Activated naive CD8-positive, alpha-beta T cell (primary cell): ENCODE measurements around the gene EOMES.
"Not testable (repeated sequence)": the region's sequence is repeated elsewhere in the genome, so short reads cannot be mapped to it uniquely, and the experiment has no call there.

Experiments
- H3K27ac Mint-ChIP-seq: one replicate; pipeline ENCODE4 v1.8.0; 2021; ENCODE audit warnings: mixed read lengths
- H3K27me3 Mint-ChIP-seq: one replicate; pipeline ENCODE4 v1.8.0; 2021; ENCODE audit warnings: mixed read lengths
- H3K36me3 Mint-ChIP-seq: one replicate; pipeline ENCODE4 v1.8.0; 2021; ENCODE audit warnings: mixed read lengths
- H3K4me1 Mint-ChIP-seq: one replicate; pipeline ENCODE4 v1.8.0; 2021; ENCODE audit warnings: low read depth, mixed read lengths
- H3K4me3 Mint-ChIP-seq: one replicate; pipeline ENCODE4 v1.8.0; 2021; ENCODE audit warnings: mild to moderate bottlenecking, mixed read lengths
- H3K9me3 Mint-ChIP-seq: one replicate; pipeline ENCODE4 v1.8.0; 2021; ENCODE audit warnings: low read depth, mixed read lengths

The EOMES gene

DNA sequence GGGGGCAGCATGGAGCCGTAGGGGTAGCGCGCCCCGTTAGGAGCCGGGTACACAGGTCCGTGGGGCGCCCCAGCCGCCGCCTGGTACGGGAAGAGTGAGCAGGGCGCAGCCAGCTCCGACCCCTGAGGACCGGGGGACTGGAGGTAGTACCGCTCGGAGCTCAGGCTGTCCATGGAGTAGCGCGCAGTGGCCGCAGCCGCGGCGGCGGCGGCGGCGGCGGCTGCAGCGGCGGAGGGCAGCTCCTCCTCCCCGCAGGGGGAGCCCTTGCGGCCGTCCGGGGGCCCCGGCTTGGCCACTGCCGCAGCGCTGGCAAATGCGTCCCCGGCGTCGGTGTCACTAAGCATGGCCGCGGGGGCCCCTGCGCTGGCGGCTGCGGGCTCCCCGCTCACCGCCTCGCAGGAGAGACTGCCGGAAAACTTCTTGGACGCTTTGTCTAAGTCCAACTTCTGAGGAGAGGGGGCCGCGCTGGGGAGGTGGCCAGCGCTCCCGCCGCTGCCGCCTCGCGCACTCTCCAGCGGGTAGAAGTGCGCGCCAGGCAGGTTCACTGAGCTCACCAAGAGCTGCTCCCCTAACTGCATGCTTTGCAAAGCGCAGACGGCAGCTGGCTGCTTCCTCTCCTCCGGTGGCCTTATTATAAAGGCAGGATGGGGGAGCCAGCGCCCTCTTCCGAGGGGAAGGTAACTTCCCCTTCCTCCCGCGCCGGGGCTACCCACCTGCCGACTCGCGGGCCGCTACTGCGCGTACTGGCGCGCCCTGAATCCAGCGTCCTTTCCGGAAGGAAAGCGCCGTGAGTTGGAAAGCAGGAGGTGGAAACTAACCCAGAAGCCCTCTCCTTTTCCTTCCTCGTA, at the start of gene EOMES:
EOMES (minus strand) TSS at position 607 of the 848 bp plus-strand sequence; CDS start at position 578, 29 bp downstream.
- peak within 1 kb of the TSS; percentile 89 for H3K4me3 Mint-ChIP-seq
- H3K9me3 Mint-ChIP-seq = no peaks in the 10 kb centered on the region
- H3K36me3 Mint-ChIP-seq = peaks cover 4% of the 10 kb centered on the region
- H3K4me1 Mint-ChIP-seq = peaks cover 38% of the 10 kb centered on the region
- H3K27ac Mint-ChIP-seq = no peak within 1 kb of the TSS
- peaks cover 31% of the 10 kb centered on the region for H3K27me3 Mint-ChIP-seq

DNA sequence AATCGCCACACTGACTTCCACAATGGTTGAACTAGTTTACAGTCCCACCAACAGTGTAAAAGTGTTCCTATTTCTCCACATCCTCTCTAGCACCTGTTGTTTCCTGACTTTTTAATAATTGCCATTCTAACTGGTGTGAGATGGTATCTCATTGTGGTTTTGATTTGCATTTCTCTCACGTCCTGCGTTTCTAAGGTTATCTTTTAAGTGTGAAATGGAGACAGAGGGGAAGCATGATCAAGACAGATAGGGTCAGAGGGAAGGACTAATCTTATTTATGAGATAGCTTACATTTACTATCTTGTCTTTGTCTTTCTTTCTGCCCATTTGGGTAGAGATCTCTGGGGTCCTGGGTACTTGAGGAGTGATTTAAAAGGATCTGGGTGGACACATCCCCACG, 48.3 kb upstream of the EOMES start:
- H3K27me3 Mint-ChIP-seq, H3K4me3 Mint-ChIP-seq, H3K9me3 Mint-ChIP-seq, H3K27ac Mint-ChIP-seq, H3K36me3 Mint-ChIP-seq: not testable (repeated sequence)
- H3K4me1 Mint-ChIP-seq = peaks cover 13% of the 10 kb centered on the region

DNA sequence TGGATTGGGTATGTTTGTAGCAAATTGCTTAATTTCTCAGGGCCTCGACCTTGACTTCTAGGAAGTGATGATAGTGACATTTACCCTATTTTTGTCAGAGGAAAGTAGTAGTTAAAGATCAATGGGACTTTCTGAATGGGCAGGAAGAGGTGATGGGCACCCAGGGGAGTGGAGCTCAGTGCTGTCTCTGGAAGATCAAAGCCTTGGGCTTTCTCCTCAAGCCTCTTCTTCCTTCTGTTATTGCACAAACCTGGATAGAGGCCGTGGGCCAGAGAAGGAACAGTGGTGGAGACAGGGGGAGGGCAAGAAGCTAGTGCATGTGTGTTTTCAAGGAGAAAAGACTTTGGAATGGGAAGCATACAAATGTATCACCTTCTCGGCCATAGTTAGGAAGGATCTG, 44.9 kb upstream of the EOMES start:
- no peak overlapping the region for H3K4me3 Mint-ChIP-seq
- no peaks in the 10 kb centered on the region for H3K36me3 Mint-ChIP-seq
- H3K4me1 Mint-ChIP-seq = peaks cover 13% of the 10 kb centered on the region
- H3K9me3 Mint-ChIP-seq = no peaks in the 10 kb centered on the region
- H3K27me3 Mint-ChIP-seq = no peaks in the 10 kb centered on the region
- H3K27ac Mint-ChIP-seq = no peak overlapping the region

DNA sequence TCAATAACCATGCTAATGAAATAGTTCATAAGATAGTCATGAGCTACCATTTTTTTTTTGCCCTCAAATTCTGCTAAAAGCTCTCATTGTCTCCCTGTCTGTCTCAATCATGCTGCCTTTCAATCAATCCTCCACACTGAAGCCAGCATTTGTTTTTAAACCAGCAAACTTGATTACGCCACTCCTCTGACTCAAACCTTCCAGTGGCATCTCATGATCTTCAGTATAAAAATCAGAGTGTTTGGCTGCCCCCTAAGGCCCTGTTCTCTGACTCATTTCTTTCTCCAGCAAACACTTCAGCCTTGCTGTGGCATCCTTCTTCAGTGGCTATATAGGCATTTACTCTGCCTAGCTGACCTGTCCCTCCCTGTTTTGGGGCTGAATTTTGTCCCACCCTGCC, 36.0 kb upstream of the EOMES start:
- Mint-ChIP-seq H3K27ac (no peak overlapping the region), H3K27me3 (no peaks in the 10 kb centered on the region), H3K4me3 (no peak overlapping the region), H3K9me3 (peaks cover under 1% of the 10 kb centered on the region), H3K4me1 (peaks cover 5% of the 10 kb centered on the region), H3K36me3 (peaks cover under 1% of the 10 kb centered on the region)

DNA sequence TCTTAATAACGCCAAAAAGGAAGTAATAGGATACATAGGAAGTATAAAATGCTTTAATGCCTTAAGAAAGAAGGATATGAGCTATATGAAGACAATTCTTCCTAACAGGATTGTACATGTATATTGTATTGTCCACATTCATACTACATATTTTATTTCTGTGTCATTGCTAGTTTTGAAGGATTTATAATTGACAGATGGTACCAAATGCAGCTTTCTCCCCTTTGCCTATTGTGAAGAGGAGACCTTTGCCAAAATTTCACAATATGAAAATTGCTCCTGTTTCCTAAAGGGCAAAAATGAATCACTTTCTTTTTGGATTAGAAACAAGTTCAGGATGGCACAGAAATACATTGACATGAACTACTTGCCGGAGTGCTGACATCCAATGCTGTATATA, 34.8 kb upstream of the EOMES start:
- no peak overlapping the region for H3K4me3 Mint-ChIP-seq
- no peaks in the 10 kb centered on the region for H3K27me3 Mint-ChIP-seq
- peaks cover 4% of the 10 kb centered on the region for H3K9me3 Mint-ChIP-seq
- peaks cover 11% of the 10 kb centered on the region for H3K4me1 Mint-ChIP-seq
- no peak overlapping the region for H3K27ac Mint-ChIP-seq
- H3K36me3 Mint-ChIP-seq = peaks cover 3% of the 10 kb centered on the region

DNA sequence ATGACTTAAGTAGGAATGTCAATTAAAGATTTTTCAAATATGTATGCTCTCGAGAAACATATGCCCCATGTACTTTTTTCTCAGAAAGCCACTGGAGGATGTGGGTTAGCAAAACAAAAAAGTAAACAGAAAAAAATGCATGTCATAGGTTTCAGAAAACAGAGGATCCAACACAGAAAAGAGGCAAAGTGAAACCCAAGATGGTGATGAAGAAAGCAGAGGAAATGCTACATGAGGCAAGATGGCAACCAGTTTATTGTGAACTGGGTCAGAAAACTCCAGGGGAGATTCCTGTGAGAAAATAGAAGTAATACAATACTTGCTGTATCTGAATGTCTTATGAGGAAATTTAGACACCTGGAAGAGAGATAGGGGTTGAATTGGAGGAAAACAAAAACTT, 30.8 kb upstream of the EOMES start:
- peaks cover 12% of the 10 kb centered on the region for H3K4me1 Mint-ChIP-seq
- H3K27ac Mint-ChIP-seq = peak overlapping the region; percentile 12

DNA sequence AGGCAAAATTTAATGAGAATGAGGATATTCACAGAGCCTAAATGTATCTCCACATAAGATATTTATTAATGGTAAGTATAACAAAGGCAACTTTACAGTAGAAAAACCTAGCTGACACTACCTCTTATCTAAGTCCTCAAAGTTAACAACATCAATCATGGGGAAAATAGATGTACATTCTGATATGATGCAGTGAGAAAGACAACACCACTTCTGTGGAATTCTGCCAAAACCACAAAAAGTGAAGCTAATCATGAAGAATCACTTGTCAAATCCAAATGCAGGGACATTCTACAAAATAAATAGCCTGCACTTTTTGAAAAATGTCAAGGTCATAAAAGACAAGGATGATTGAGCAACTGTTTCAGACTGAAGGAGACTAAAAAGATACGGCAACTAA, 27.5 kb upstream of the EOMES start:
- Mint-ChIP-seq H3K27me3 (no peaks in the 10 kb centered on the region), H3K4me1 (peaks cover 12% of the 10 kb centered on the region), H3K36me3 (peaks cover 4% of the 10 kb centered on the region), H3K4me3 (no peak overlapping the region), H3K9me3 (peaks cover 4% of the 10 kb centered on the region), H3K27ac (no peak overlapping the region)

More for the DNA sequence above, 30.8 kb upstream of the EOMES start:
- Mint-ChIP-seq H3K36me3 (peaks cover 3% of the 10 kb centered on the region), H3K27me3 (no peaks in the 10 kb centered on the region), H3K9me3 (peaks cover 4% of the 10 kb centered on the region), H3K4me3 (no peak overlapping the region)

DNA sequence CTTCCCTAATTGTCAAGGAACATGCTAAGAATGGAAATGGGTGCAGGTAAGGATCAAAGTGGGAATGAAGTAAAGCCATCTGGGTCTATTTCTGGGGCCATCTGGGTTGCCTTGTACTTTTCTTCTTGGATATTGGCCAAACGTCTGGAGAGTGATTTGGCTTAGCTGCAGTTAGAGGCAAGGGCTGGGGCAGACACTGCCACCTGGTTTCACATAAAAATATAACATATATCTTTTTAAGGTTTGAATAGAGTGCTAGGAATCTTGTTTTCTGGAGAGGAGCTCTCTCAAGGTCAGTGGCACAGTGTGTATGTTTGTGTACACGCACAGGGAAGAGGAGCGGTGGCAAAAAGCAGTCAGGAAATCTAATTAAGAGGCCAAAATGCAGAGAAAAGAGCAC, 24.7 kb upstream of the EOMES start:
- no peak overlapping the region for H3K27ac Mint-ChIP-seq
- H3K36me3 Mint-ChIP-seq = peaks cover 5% of the 10 kb centered on the region
- no peak overlapping the region for H3K4me3 Mint-ChIP-seq
- H3K4me1 Mint-ChIP-seq = peaks cover 5% of the 10 kb centered on the region
- H3K9me3 Mint-ChIP-seq = peaks cover 5% of the 10 kb centered on the region
- H3K27me3 Mint-ChIP-seq = peaks cover 3% of the 10 kb centered on the region

DNA sequence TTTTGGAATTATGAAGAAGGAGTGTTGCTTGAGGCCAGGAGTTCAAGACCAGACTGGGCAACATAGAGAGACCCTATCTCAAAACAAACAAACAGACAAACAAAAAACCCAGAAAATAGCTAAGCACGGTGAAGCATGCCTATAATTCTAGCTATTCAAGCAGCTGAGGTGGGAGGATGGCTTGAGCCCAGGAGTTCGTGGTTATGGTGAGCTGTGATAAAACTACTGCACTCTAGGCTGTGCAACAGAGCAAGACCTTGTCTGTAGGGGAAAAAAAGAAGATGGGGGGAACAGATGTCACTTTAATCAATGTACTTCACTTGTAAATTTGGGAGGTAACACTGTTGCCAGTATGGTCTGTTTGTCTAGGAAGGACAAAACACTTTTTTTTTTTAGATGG, 18.7 kb upstream of the EOMES start:
- Mint-ChIP-seq H3K27me3 (peaks cover 3% of the 10 kb centered on the region), H3K9me3 (peaks cover 5% of the 10 kb centered on the region), H3K27ac (no peak overlapping the region), H3K4me3 (no peak overlapping the region), H3K36me3 (peaks cover 5% of the 10 kb centered on the region), H3K4me1 (no peaks in the 10 kb centered on the region)

DNA sequence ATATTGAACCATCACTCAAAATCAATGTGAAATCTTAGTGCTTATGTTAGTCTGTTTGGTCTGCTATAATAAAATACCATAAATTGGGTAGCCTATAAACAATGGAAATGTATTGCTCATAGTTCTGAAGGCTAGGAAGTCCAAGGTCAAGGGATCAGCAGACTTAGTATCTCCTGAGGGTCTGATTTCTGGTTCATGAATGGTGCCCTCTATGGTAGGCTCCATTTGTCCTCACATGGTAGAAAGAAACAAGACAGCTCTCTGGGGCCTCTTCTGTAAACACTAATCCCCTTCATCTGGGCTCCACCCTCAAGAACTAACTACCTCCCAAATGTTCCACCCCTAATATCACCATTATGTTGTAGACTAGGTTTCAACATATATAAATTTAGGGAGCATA, 15.0 kb upstream of the EOMES start:
- Mint-ChIP-seq H3K36me3 (no peaks in the 10 kb centered on the region), H3K27ac (no peak overlapping the region), H3K4me3 (no peak overlapping the region), H3K4me1 (no peaks in the 10 kb centered on the region), H3K27me3 (no peaks in the 10 kb centered on the region), H3K9me3 (no peaks in the 10 kb centered on the region)

DNA sequence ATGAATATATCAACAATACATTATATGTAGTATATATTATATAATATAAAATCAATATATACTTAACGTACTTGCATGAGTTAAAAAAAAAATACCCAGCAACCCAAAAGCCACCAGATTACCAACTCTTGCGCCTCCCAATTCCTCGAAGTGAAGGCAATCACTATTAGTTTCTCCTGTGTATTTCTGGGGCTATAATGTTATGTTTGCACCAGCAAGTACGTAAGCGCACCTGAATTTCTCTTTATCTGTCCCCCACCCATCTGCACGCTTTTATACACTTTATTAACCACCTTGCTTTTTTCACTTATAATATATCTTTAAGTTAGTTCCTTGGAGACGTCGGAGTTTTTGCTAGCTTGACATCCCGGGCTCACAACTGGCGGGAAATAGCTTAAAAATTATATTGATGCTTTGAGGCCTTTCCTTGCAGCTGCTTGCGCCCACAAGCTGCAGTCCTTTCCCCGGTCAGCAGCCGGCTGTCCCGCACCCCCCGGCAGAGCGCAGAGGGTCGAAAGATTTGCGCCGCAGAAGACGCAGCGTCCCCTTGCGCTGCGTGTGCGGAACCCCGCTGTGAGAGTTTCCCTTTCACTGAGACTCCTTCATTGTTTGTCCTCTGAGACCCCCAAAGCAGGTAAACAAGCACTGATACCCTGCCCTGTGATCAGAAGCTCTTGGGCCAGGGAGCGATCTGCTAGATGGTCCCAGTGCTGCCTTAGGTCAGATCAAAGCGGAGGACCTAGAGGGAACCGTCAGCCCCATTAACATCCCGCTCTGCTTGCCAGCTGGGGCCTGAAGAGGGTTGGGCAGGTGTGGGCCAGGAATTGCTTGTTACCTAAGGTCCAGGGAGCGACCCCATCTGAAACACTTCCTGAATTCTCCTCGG, 8.9 kb upstream of the EOMES start:
- H3K36me3 Mint-ChIP-seq = no peaks in the 10 kb centered on the region
- peaks cover 37% of the 10 kb centered on the region for H3K4me1 Mint-ChIP-seq
- H3K27ac Mint-ChIP-seq = no peak overlapping the region
- H3K9me3 Mint-ChIP-seq = no peaks in the 10 kb centered on the region
- peak overlapping the region; percentile 77 for H3K4me3 Mint-ChIP-seq
- H3K27me3 Mint-ChIP-seq = peaks cover 46% of the 10 kb centered on the region

DNA sequence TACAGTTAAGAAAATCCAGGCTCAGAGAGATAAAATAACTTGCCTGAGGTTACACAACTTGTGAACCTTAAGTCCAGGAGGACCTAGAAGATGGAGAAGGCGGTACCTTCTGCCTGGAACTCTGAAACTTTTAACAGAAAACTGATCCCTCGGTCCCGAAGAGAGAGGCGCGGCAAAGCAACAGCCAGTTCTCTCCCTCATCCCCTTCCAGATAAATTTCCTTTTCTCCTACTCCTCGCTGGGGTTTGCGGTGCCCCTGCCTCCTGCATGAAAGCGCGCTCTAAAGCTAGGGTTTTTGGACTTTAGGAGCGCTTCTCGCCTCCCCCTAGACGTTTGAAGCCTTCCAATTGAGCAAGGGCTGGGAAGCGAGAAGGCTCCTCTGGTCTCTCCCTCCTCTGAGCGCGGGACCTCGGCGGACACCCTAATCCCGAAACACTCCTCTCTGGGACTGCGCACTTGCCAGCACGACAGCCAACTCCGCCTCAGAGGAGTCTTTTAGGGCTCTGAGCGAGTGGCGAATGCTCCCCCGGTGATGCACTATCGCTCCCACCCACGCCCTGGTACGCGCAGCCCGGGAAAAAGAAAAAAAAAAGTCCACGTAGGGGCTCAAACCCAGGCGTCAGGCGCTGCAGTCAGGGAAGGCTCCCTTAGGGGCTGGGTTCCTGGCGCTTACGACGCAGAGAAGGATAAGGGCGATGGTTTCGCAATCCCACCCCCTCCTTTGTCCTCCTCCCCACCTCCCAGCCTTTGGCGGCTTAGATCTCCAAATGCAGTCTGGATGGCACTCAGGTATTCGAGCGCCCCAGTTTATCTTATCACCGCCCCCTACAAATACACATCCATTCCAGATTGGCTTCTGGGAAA, 7.9 kb upstream of the EOMES start:
- H3K27me3 Mint-ChIP-seq = peaks cover 51% of the 10 kb centered on the region
- peak overlapping the region; percentile 77 for H3K4me3 Mint-ChIP-seq
- no peaks in the 10 kb centered on the region for H3K9me3 Mint-ChIP-seq
- H3K27ac Mint-ChIP-seq = no peak overlapping the region
- H3K36me3 Mint-ChIP-seq = no peaks in the 10 kb centered on the region
- H3K4me1 Mint-ChIP-seq = peaks cover 38% of the 10 kb centered on the region

DNA sequence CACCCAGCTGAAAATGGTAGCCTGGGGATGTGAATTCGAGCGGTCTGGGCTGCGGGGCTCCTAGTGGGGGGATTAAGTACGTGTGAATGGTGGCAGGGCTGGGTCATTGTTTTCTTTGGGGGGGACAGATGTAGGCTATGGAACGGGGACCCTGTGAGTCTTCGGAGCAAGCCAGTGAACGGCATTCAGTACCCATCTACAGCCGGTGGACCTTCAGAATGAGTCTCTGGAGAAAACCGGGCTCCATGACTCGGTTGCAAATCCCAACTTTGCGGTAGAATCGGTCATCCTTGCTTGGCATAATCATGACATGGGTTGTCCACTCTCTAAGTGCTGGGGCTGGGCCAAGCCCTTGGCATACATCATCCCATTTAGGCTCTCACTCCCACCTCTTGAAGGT, 7.2 kb upstream of the EOMES start:
- H3K9me3 Mint-ChIP-seq = no peaks in the 10 kb centered on the region
- no peak overlapping the region for H3K27ac Mint-ChIP-seq
- peaks cover 40% of the 10 kb centered on the region for H3K4me1 Mint-ChIP-seq

DNA sequence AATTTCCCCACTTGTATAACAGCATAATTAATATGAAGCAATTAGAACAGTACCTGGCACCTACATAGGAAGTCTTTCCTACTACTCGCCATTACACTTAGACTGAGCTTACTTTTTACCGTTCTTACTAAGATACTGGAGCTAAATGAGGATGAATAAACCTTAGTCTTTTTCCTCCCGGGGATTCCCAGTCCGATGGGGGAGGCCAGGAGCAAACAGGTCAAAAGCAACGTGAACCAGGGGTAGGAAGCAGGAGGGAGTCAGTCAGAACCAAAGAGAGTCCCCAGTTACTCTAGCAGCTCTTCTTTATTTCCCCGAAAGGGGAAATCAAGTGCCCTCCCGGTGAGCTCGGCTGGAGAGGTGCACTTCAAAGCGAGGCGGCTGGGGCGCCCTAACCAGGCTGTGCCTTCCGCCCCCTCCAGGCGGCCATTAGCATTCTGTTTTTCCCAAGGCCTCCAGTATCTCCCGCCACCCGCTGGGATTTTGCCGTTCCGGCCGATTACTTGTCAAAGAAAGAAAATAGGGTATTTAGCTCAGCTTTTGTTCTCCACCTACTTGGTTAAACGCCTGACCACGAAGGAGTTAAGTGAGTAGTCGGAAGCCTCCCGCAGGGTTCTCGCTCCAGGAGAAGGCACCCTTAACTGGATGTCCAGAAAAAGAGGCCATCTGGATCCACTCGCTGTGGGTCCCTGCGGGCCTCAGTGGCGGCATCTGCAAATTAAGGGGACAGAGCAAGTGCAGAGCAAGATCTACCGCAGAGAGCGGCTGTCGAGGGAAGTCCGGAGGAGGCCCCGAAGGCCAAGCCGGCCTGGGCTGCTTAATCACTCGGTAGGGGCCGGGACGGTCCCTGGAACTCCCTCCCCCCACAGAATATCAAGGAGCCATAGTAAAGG, 6.3 kb upstream of the EOMES start:
- H3K27me3 Mint-ChIP-seq = peaks cover 66% of the 10 kb centered on the region
- no peaks in the 10 kb centered on the region for H3K36me3 Mint-ChIP-seq
- H3K27ac Mint-ChIP-seq = no peak overlapping the region
- peak overlapping the region; percentile 77 for H3K4me3 Mint-ChIP-seq
- no peaks in the 10 kb centered on the region for H3K9me3 Mint-ChIP-seq
- H3K4me1 Mint-ChIP-seq = peaks cover 49% of the 10 kb centered on the region

More for the DNA sequence above, 7.2 kb upstream of the EOMES start:
- Mint-ChIP-seq H3K36me3 (no peaks in the 10 kb centered on the region), H3K4me3 (peak overlapping the region; percentile 77), H3K27me3 (peaks cover 58% of the 10 kb centered on the region)
